ENCODE measurements around the gene SEMA3B.
A peak's percentile ranks its signal among the peaks of the same experiment; 100 is the strongest.
"Not testable (repeated sequence)": the region's sequence is repeated elsewhere in the genome, so short reads cannot be mapped to it uniquely, and the experiment has no call there.

SEMA3B gene

DNA sequence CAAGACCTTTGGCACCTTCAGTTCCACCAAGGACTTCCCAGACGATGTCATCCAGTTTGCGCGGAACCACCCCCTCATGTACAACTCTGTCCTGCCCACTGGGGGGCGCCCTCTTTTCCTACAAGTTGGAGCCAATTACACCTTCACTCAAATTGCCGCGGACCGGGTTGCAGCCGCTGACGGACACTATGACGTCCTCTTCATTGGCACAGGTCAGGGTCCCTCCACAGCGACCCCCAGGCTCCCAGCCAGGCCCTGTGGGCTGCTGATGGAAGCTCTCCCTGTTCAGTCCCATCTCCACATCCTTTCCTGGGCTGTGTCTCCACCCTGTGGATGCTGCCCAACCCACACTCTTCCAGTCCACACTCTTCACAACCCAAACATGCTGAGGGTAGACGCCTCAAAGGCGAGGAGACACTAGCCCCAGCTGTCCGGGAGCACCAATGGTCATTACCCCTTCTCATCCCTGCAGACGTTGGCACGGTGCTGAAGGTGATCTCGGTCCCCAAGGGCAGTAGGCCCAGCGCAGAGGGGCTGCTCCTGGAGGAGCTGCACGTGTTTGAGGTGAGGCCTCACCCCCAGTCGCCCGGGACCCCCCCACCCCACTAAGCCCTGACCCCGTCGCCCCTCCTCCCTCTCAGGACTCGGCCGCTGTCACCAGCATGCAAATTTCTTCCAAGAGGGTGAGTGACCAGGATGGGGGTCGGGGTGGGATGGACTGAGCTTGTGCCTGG lies 5.6 kb downstream of the SEMA3B start:
- peak; percentile 75 for DNase-seq

DNA sequence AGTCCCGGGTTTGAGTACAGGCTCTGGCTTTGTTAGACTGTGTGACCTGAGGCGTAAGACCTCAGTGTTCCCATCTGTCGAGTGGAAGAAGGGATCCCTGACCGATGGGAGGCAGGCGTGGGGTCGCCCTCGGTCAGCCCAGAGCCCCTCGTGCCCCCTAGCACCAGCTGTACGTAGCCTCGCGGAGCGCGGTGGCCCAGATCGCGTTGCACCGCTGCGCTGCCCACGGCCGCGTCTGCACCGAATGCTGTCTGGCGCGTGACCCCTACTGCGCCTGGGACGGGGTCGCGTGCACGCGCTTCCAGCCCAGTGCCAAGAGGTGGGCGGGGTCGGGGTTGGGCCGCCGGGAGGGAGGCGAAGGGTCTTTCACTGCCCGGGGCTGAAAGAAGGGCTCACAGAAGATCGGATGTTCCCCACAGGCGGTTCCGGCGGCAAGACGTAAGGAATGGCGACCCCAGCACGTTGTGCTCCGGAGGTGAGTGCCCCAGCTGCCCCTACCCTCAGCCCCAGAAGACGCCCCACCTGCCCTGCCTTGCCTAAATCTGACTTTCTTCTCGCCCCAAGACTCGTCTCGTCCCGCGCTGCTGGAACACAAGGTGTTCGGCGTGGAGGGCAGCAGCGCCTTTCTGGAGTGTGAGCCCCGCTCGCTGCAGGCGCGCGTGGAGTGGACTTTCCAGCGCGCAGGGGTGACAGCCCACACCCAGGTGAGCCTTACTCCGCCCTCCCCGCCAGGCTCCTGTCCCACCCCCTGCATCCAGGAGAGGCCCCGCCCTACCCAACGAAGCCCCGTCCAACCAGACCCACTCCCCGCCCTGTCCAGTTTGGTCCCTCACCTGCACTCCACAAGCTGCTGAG lies 6.4 kb downstream of the SEMA3B start:
- DNase-seq, result no peak

GRCh38 chr3:50275996-50276761 lies 7.2 kb downstream of the SEMA3B start:
- DNase-seq, result peak; percentile 75

GRCh38 chr3:50276762-50277101 lies 7.8 kb downstream of the SEMA3B start:
- DNase-seq, result peak; percentile 59

DNA sequence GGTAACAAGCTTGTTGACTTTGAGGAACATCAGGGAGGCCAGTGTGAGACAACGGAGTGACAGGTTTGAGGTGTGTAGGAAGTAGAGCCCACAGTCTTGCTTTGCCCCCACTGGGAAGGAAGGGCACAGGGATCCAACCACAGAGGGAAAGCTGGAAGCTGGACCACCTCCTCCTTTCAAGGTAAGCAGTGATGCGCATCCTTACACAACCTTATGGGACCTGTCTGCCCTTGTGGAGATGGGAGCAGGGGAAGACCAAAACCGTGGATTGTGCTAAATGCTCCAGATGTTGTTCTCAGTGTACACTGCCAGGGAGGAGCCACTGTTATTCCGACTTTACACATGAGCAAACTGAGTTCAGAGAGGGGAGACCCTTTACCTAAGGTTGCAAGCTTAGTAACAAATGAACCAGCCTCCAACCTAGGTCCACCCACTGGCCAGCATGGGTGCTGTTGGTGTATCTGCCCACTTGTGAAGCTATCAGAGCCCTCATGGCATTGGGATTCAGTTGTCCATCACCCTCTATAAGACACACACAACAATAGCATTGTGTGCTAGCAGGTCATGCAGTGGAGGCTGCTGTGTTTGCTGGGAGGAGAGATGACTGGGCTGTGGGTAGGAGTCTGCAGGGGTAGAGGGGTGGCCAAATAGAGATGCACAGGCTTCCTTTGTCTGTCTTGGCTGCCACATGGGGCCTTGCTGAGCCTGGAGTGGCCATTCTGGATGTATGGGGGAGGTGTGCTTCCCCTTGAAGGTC lies 9.4 kb downstream of the SEMA3B start:
- no peak for DNase-seq

DNA sequence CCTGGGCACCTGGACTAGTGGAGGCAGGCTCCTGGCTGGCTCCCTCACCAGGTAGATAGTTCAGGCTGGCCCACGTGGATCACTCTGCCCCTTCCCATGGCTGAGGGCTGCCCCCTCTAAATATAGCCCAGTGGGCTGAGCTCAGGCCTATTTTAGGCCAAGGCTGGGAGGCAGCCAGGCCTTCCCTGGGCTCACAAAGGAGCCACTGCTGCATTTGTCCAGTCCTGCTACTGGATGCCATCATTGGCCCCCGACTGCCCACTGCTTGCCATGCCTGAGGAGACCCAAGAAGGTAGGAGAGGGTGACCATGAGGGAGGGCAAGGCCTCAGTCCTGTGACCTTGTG lies 9.9 kb downstream of the SEMA3B start, which contains the start of gene LSMEM2:
TSS of gene LSMEM2 (plus strand) at position 208 of the 345 bp plus-strand sequence. CDS start at position 235, 27 bp downstream.
- DNase-seq, result no peak

DNA sequence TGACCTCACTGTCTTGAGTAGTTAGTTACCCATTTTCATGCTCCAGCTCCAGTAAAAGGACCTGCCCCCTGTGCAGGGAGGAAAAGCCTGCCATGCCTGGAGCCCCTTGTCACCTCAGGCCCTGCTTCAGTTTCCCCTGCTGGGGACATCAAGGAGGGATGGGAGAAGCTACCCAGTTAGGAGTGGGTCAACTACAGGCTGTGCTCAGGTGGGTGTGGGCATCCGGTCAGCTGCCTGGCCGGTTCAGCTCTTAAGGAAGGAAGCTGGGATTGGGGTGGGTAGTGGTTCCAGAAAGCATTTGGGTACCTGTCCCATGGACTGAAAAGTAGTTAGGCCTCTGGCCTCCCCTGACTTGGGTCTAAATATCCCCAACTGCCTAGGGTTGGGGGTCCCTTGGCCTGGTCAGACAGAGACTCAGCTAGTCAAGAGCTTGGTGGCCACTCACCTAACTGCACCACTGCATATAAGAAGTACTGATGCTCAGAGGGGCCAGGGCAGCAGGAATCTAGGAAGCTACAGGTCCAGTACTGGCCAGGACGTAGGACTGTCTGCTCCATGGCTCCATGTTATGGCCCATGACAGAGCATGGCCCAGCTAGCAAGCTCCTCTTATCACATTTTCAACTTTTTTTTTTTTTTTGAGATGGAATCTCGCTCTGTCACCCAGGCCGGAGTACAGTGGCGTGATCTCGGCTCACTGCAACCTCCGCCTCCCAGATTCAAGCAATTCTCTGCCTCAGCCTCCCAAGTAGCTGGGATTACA lies 10.5 kb downstream of the SEMA3B start:
- DNase-seq, result no peak

GRCh38 chr3:50284121-50284520 lies 15.2 kb downstream of the SEMA3B start:
- DNase-seq, result not testable (repeated sequence)

DNA sequence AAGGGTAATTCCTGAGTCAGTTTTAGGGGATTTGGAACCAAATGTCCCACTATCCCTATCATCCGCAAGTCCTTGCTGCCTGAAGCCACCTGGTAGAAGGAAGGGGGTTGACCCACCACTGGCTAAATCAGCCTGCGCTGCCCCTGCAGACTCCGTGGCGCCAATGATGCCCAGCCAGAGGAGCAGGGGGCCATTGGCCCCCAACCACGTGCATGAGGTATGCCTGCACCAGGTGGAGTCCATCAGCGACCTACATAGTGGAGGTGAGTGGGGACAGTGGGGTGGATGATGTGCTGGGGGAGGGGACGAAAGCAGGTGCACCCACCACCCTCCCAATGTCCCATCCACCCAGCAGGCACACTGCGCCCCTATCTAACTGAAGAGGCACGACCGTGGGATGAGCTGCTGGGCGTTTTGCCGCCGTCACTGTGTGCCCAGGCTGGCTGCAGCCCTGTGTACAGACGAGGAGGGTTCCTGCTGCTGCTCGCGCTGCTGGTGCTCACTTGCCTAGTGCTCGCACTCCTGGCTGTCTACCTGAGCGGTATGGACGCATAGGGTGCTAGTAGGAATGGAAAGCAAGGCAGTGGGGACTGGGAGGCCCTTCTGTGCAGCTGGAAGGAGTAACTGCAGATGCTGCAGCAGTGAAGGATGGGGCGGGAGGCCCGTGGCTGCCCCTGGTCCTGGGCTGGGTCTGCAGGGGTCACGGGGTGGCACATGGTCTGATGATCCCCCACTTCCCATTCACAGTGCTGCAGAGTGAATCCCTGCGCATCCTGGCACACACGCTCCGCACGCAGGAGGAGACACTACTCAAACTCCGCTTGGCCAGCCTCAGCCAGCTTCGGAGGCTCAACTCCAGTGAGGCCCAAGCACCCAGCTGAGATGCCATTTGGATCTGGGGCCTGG lies 17.6 kb downstream of the SEMA3B start:
- no peak for DNase-seq

- DNase-seq, result no peak
Measured at GRCh38 chr3:50287262-50287661, 18.3 kb downstream of the SEMA3B start.

- DNase-seq, result no peak
Measured at GRCh38 chr3:50288387-50289007, 19.6 kb downstream of the SEMA3B start.

GRCh38 chr3:50289130-50289529 lies 20.2 kb downstream of the SEMA3B start:
- DNase-seq, result no peak

GRCh38 chr3:50290161-50290641 lies 21.3 kb downstream of the SEMA3B start:
- DNase-seq, result no peak

DNA sequence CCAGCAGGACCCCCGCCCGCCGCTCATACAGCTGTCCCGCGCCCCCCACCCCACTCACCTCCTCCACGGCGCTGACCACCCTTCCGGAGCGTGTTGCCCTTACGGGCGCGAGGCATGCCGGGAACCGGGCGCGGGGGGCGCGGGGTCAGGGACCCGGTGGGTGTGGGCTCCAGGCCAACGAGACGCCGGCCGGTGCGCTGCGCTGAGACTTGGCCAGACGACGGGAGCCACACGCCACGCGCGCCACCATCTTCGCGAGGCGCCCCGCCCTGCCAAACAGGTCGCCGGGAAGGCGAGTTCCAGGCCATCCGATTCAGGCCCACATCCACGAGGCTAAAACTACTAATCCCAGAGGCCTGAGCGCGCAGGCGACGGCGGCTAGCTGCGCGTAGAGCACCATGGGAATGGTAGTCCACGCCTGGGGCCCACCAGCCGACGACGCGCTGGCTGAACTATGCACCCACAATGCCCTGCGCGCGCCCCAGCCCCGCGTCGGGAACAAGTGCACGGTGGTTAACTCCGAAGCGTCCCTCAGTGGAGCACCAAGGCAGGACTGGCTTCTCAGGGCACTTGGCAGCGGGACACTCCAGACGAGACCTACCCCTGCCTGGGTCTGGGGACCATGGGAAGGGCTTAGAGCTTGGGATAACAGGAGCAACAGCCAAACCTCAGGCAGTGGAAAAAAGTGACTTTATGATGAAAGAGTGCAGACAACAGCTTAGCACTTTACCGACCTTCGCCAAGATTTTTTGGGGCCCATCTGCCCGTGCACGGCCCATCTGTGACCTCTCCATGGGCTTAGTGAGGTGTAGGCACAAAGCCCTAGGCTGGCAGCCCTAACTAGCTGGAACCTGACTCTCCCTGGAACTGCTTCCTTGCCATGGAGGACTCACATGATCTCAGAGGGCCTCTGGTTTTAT lies 23.5 kb downstream of the SEMA3B start, which contains the start of gene IFRD2:
TSS of gene IFRD2 (minus strand) at position 271 of the 920 bp plus-strand sequence. CDS start at position 116, 155 bp downstream.
- DNase-seq, result peak; percentile 94

- DNase-seq, result no peak
Measured at GRCh38 chr3:50293079-50293801, 24.3 kb downstream of the SEMA3B start.

DNA sequence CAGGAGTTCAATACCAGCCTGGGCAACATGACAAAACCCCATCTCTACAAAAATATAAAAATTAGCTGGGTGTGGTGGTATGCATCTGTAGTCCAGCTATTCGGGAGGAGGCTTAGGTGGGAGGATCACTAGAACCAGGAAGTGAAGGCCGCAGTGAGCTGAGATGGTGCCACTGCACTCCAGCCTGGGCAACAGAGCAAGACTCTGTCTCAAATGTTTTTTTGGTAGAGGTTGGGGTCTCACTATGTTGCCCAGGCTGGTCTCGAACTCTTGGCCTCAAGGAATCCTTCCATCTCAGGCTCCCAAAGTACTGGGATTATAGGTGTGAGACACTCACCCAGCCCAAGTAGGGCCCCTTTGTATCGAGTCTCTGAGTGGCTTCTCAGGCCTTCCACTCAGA lies 25.1 kb downstream of the SEMA3B start:
- no peak for DNase-seq

DNA sequence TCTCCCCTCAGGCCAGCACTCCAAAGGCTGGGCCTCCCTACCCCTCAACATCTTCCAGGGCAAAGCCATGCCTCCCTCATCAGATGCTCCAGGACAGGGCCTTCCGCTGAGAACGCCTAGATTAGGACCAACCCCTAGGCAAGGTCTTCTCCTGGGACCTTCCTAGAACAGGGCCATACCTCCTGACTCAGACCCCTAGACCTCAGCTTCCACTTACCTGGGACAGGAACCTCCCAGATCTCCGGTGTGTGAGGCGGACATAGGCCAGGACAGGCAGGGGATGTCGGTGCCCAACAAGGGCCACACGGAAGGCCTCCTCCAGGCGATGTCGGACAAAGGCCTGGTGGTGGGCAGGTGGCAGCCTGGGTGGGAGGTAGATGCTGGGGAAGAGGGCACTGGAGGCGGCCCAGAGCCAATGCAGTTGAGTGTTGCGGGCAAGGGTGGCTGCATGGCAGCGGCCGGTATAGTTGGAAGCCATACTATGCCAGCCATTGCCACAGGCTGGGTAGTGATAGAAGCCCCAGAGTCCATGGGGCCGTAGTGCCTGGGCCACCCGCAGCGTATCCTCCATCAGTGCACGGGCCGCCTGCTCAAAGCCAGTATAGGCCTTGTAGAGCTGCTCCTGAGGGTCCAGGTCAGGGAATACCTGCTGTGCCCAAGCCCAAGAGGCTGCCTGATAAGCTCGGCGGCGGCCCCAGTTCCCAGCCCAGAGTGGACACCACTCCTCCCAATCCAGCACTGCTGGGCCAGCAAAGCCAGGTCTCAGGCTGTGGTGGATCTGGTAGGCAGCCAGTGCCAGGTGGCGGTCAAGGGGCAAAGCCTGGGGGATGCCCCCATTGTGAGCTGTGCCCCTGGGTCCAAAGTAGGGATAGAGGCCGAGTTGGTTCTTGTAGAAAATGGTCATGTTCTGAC lies 25.8 kb downstream of the SEMA3B start:
- no peak for DNase-seq
